Erythroblast (primary cell): ENCODE data around the gene HOXB8.

Source experiments
- DNase-seq, 2 experiments: peaks; one replicate each; lab custom pipeline; 2025; lab: John Stamatoyannopoulos, UW
- GATA1 ChIP-seq: IDR thresholded peaks from 2 replicates; pipeline ENCODE4 v1.6.1; 2011; ENCODE audit warnings: low read depth, mild to moderate bottlenecking, control low read depth, low read length, moderate library complexity
- POLR2A ChIP-seq: IDR thresholded peaks from 2 replicates; pipeline ENCODE4 v1.6.1; 2011; ENCODE audit warnings: mild to moderate bottlenecking, low read length

HOXB8 gene

DNA sequence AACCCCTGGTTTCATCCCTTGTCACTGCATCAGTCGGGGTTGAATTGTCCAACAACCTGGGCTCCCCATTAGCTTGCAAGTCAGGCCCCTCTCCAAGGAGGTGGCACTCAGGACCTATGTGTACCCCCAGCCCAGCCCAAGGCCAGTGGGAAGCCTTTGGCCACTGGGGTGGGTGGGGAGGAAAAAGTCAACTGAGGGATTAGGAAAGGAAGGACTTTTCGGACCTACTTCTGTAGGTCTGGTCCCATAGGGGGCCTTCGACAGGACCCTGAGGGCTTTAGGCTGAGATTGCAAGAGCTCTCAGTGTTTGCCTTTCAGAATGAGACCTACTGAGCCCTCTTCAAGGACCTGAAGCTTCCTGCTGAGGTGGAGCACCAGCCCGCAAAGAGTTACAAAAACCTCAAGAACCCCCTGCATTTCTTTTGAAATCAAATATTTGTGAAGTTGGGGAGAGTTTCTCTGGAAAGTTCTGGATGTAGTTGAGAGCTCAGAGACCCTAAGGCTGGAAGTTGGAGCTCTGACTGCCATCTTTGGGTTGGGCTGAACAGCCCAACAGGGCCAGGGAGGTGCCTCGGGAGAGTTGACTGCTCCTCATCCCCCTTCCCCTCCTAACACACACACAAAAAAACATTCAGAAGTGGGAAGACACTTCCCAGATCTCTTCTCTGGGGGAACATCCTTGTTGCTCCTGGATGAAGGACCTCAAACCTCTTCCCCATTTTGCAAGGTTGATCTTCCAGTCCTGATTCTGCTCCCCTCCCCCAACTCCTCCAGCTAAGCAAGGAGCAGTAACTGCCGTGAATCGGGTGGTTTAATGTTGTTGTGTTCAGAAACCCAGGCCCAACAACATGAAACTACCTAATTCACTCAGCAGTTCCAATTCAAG, 16.8 kb upstream of the HOXB8 start:
- TF ChIP-seq POLR2A (no peak), GATA1 (no peak)
- DNase-seq: no peak

DNA sequence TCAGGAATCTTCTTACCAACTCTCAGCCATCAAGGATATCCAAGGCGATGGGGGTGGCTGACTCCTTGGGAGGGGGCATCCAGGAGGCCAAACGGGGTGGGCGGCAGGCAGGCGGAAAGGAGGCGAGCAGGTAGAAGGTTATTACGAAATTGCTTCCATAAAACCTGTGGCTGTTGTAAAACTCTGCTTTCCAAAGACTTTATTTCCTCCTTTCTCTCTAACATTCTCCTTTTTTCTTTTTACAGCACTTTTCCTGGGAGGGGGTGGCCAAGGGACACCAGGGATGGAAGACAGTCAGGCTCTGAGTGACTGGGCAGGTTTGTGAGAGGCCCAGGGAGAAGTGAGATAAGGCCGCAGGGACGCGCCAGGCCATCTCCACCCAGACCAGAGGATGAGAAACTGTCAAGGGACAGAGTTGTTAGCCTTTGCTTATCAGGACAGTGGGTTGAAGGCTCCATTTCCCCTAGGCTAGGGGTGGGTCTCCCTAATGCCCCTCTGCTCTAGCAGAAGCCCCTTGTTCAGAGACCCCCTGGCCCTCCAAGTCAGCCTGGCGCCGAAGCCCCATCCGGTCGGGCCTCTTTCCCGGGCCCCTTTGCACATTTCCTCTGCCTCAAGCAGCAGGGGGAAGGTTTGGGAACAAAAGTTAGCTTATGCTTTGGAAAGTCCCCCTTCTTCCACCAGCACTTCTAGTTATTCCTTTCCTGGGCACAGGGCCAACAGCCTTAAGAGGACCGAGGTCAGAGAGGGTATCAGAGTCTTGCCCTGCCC, 16.0 kb upstream of the HOXB8 start:
- no peak for TF ChIP-seq POLR2A
- TF ChIP-seq GATA1: no peak
- peak; percentile 75 to 76 for DNase-seq

DNA sequence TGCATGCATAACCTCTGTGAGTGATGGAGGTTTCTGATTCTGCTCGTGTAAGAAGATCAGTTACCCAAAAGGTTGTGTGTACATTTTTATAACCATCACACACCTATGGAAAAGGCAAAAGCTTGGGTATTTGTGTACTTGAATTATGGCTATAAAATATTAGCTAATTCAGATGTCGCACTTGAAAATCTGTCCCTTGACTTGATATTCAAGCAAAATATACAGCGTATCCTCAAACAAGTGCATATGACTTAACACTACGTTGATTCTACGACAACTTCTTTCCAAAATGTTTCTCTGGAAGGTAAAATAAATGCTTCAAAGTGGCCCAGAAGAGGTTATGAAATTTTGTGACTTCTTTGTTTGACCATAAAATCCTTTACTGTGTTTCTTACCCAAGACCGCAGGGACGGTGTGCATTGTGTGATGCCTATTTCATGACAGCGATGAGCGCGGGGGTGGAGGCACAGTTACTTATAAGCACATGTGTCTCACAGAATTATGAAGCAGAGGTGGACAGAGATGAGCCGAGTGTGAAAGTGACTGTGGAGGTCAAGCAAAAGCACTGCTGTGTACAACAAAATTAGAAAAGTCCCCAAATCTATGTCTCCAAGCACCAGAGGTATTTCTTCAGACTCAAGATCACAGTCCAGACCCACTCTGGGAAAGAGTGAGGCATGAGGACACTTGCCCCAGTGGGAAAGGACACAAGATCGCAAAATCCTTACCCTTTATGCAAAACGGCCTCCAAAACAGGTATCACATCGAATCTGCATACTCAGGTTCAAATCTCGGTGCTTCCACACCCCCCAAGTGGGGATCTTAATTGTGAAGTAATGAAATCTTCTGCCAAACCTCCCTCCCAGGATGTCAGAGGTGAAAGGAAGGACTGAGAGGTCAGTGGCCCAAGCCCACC, 15.2 kb upstream of the HOXB8 start:
- TF ChIP-seq GATA1 (no peak), POLR2A (no peak)
- no peak for DNase-seq

DNA sequence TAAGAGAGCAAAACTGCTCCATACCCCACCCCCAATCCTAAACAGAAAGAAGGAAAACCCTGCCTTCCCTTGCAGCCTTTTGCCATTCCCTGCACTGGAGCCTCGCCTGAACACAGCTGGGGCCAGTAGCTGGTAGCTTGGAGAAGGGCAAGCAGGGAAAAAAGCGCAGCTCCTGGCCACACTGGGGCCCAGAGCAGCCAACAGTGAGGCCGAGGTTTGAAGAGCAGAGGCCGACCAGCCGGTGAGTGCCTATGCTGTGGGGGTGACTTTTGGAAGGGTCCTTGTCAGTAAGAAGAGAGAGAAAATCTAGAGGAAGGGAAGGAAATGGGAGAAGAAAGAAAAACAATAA, 14.3 kb upstream of the HOXB8 start:
- DNase-seq: no peak
- TF ChIP-seq POLR2A (no peak), GATA1 (no peak)

DNA sequence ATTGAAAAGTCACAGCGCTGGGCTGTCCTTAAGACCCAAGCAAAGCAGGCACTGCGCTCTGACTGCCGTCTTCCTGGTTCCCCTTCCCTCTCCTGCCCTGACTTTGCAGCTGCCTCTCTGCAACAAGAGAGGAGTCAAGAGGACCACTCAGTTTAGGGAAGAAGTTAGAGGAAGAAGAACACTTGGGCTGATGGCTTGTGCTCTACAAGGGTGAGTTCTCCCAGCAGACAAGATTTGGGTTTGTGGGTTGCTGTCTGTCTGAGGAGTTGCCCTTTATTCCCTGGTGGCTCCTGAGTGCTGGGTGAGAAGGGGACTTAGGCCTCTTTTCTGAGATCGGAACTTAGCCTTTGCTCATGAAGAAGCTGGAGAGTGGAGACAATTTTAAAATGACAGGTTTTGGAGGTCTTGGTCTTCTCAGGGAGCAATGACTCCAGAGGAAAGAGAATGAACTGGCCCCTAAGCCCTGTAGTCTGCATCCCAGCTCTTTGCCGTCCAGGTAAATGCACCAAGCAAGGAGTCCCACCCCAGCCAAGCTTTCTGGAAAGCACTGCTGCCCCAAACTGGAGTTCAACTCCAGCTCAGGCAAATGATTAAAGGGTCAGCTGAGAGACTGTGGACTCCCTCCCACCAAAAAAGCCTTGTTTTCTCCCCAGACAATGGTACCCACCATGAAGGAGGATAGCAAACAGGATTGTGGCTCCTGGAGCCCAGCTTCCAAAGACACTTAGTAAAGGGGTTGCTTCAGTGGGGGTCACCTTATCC, 13.7 kb upstream of the HOXB8 start:
- no peak for TF ChIP-seq GATA1
- no peak for TF ChIP-seq POLR2A
- no peak for DNase-seq

DNA sequence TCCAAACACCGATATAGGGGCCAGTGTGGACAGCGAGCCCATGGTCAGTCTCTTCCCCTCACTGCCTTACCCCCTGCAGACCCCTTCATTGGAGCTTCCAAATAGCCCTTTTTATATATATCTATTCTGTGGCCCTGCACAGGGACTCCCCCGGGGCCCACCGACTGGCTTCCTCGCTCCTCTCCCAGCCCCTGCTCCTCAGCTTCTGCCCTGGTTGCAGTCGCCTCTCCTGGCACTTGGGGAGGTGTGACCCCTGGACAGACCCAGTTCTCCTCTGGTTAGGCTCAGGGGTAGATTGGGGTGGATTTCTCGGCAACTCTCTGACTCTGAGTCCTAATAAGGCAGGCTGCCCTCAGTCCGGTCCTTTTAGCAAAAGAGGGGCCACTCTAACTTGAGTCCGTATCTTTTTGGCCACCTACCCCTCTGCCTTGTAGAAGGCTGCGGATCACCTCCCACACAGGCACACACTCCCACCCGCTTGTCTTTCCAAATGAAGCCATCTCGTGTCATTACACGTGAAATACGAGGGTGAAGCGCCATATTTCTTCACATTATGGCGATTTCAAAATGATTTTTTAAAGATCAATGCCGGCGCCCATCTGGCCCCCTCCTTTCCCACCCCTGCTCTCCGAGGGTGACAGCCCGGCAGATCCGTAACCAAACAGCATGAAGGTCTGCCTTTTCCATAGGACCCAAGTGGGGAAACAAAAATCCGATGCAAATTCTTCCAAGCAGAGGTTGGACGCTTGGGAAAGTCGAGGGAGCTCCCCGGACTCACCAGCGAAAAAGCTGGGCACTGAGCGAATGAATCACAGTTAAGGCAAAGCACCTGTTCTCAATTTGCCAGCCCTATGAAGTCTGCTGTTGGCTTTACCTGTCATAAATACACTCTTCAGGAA, 12.8 kb upstream of the HOXB8 start:
- TF ChIP-seq GATA1: no peak
- no peak for TF ChIP-seq POLR2A
- no peak for DNase-seq

DNA sequence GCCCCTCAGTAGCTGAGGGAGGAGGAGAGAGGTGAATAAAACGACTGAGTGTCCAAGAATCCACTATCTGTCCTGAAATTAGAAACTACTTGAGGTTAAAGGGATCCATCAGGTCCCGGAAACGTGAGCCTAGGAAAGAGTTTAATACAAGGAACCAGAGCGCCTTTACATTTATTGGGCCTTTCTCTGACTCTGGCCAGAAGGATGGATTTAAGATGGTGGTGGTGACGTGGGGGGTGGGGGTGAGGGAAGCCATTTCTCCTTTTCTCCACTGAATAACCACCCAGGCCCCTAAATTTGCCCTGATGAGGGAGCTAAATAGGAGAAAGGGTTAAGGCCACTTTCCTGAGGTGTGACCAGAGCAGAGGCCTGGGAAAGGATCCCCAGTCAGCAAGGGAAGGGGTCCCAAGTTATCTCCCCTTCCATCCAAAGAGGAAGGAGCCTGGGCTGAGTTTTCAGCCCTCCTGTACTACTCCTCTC, 12.1 kb upstream of the HOXB8 start:
- DNase-seq: no peak

DNA sequence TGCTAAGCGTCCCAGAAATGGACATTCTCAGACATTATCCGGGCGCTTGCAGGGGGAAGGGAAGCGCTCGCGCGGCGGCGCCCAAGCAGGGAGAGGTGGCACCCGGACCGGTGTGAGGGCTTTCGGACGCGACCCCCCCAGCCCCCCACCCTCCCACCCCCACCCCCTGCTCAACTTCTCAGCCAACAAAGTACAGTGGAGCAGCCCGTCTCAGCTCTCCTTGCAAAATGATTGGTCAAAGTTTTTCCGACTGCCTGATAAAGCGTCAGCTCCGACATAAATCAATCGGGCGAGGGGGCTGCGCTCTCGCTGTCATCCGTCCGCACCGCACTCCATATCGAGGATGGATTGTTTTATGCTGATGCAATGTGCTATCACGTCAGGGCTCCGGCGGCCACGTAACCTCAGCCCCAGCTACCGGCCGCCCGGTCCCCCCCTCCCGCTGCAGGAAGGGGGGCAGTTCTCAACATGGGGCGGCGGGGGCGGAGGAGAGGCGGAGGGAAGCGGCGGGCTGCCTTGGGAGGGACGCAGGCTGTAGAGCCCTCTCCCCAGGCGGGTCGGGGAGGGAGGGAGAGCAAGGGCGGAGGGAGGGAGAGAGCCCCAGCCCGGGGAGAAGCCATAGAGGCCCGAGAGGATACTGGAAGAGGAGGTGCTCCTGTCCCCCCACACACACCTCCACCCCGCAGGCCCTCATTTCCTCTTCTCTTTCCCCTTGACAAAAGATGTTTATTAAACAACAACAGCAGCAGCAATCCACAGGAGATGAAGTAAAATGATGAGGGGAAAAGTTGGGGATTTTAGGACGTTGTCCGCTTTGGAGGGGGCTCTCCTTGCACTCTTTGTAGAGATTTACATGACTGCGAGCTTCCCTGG, 11.4 kb upstream of the HOXB8 start, which contains the start of gene HOXB9:
TSS of gene HOXB9 (minus strand) at position 114 of the 873 bp plus-strand sequence. CDS start at position 25, 89 bp downstream.
- no peak for TF ChIP-seq GATA1
- no peak for TF ChIP-seq POLR2A
- DNase-seq: peak; percentile 24 to 63

More for the DNA sequence above, 12.1 kb upstream of the HOXB8 start:
- TF ChIP-seq GATA1 (no peak), POLR2A (no peak)

DNA sequence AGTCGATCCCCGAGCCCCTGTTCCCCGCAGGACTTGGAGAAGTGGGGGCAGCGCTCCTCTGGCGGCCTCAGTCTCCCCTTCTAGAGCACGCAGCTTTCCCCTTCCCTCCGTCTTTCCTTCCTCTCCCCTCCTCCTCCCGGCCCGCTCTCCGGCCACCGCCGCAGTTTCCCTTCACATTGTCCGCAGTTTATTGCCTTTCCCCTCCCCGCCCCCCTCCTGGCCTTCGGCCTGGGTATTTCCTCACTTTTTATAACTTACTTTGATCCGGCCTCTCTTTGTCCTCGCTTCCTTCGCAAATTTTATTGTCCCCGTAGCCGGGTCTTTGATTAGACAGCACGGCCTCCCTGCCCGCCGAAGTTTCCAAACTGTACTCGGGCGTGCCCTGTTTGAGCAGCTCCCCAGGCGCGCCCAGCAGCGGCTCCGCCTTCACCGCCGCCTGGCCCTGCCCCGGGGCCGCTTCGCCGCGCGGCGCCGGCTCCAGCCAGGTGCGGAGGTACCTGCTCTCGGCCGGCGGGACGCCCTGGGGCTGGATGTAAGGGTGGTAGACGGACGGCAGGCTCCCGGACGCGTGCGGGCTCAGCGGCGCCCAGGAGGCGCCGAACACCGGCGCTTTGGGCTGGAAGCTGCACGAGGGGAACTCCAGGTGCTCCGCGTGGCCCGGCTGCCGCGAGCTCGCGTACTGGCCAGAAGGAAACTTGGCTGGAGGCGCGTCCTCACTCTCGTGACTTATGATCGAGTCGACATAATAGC, 10.6 kb upstream of the HOXB8 start:
- no peak for TF ChIP-seq POLR2A
- no peak for TF ChIP-seq GATA1
- peak; percentile 54 to 69 for DNase-seq
